ENCODE results near the gene FKTN.

FKTN gene

GRCh38 chr9:105683688-105684275, 125.9 kb downstream of the FKTN start:
- ATAC-seq (ENCODE audit: low read depth) = no peak
- Histone ChIP-seq H3K4me3 (ENCODE audit: severe bottlenecking) (no peak overlapping the region), H3K4me1 (ENCODE audit: insufficient read depth, poor library complexity, severe bottlenecking) (no peaks in the 10 kb centered on the region), H3K27me3 (ENCODE audit: insufficient read depth, poor library complexity, severe bottlenecking) (peaks cover 3% of the 10 kb centered on the region), H3K27ac (ENCODE audit: poor library complexity, severe bottlenecking) (no peak overlapping the region), H3K36me3 (ENCODE audit: low read depth) (no peaks in the 10 kb centered on the region), H3K9me3 (ENCODE audit: severe bottlenecking) (no peaks in the 10 kb centered on the region)
- TF ChIP-seq CTCF (IDR thresholded peaks at IDR 0.05; ENCODE audit: poor library complexity, severe bottlenecking) = no peak
- no peak for DNase-seq (ENCODE audit: low spot score)

GRCh38 chr9:105686936-105687335, 129.0 kb downstream of the FKTN start:
- Histone ChIP-seq H3K27ac (ENCODE audit: poor library complexity, severe bottlenecking) (no peak overlapping the region), H3K9me3 (ENCODE audit: severe bottlenecking) (no peaks in the 10 kb centered on the region), H3K4me3 (ENCODE audit: severe bottlenecking) (no peak overlapping the region), H3K36me3 (ENCODE audit: low read depth) (no peaks in the 10 kb centered on the region), H3K4me1 (ENCODE audit: insufficient read depth, poor library complexity, severe bottlenecking) (no peaks in the 10 kb centered on the region), H3K27me3 (ENCODE audit: insufficient read depth, poor library complexity, severe bottlenecking) (peaks cover 9% of the 10 kb centered on the region)
- TF ChIP-seq CTCF (IDR thresholded peaks at IDR 0.05; ENCODE audit: poor library complexity, severe bottlenecking) = no peak
- ATAC-seq (ENCODE audit: low read depth) (no peak), DNase-seq (ENCODE audit: low spot score) (no peak)

All from RWPE2 (cell line).